Loucy (cell line): Measurements from ENCODE around the gene NUAK1.

ENCODE experiments used
- CTCF ChIP-seq: fragments of 200-600 bp; sonication (generic); conservative IDR thresholded peaks from 2 replicates; pipeline ENCODE4 v1.5.1; 2014; ENCODE audit warnings: mild to moderate bottlenecking, antibody characterized with exemption, low read length
- EZH2phosphoT487 ChIP-seq: fragments of 200-600 bp; IDR thresholded peaks from 2 replicates; pipeline ENCODE4 v1.6.1; 2018; ENCODE audit warnings: antibody characterized with exemption, mild to moderate bottlenecking, moderate library complexity, borderline replicate concordance

- TF ChIP-seq CTCF (no peak), EZH2phosphoT487 (no peak)
These were observed 843 bp upstream of the NUAK1 start for GRCh38 chr12:106139422-106140171.
